Adrenal gland (tissue), 5 donors: Measurements from ENCODE around the gene SRSF8.

Experiments
- CTCF ChIP-seq, 6 experiments: fragments of 450-650 bp in 4 of 6; fragments of 200-600 bp in 2 of 6; sonication (generic) in 1 of 6; IDR thresholded peaks; 1 replicate in 5 of 6; 2 replicates in 1 of 6; pipeline versions ENCODE4 v1.5.1 to v1.8.0; 2016 to 2021; ENCODE audit warnings: antibody characterized with exemption in 6 of 6, mild to moderate bottlenecking in 2 of 6, moderate library complexity in 1 of 6
- POLR2A ChIP-seq, 2 donors: fragments of 450-650 bp; IDR thresholded peaks; one replicate each; pipeline ENCODE4 v1.6.1; 2017; ENCODE audit warnings: antibody characterized with exemption in 2 of 2, mild to moderate bottlenecking in 2 of 2, moderate library complexity in 1 of 2
- donor health status: DM: no; HTN: no; CAD: no.

- no peak for TF ChIP-seq CTCF (IDR thresholded peaks at IDR 0.05)
- no peak for TF ChIP-seq POLR2A (IDR thresholded peaks at IDR 0.05)
Observed at GRCh38 chr11:95035316-95035715, 31.4 kb upstream of the SRSF8 start.
